Trophoblast cell (in vitro differentiated cells and primary cell): ENCODE results near the gene MYL11.
A peak's percentile ranks its signal among the peaks of the same experiment; 100 is the strongest.
"Not testable (repeated sequence)": the region's sequence is repeated elsewhere in the genome, so short reads cannot be mapped to it uniquely, and the experiment has no call there.

Source experiments
- DNase-seq, 2 donors: peaks; one replicate each; pipeline ENCODE4 v3.0.0-alpha.2; 2016
- H2AFZ ChIP-seq: 2 replicates; pipeline ENCODE4 v1.6.1; 2013; ENCODE audit warnings: low read length, moderate library complexity, mild to moderate bottlenecking; ENCODE audit not compliant: insufficient read depth, poor library complexity
- H2AK5ac ChIP-seq: 2 replicates; pipeline ENCODE4 v1.6.1; 2013; ENCODE audit warnings: mild to moderate bottlenecking, low read length
- H2BK120ac ChIP-seq: 2 replicates; pipeline ENCODE4 v1.6.1; 2013; ENCODE audit warnings: low read length, mild to moderate bottlenecking, moderate library complexity; ENCODE audit not compliant: insufficient read depth, poor library complexity
- H2BK12ac ChIP-seq: 2 replicates; pipeline ENCODE4 v1.6.1; 2013; ENCODE audit warnings: mild to moderate bottlenecking, low read length, moderate library complexity
- H2BK5ac ChIP-seq: 2 replicates; pipeline ENCODE4 v1.6.1; 2013; ENCODE audit warnings: low read length, low read depth, moderate library complexity, mild to moderate bottlenecking; ENCODE audit not compliant: poor library complexity
- H3K14ac ChIP-seq: 2 replicates; pipeline ENCODE4 v1.6.1; 2013; ENCODE audit warnings: mild to moderate bottlenecking, low read length
- H3K18ac ChIP-seq: 2 replicates; pipeline ENCODE4 v1.6.1; 2013; ENCODE audit warnings: mild to moderate bottlenecking, low read length
- H3K23ac ChIP-seq: 2 replicates; pipeline ENCODE4 v1.6.1; 2013; ENCODE audit warnings: low read length
- H3K27ac ChIP-seq: 2 replicates; pipeline ENCODE4 v1.5.1; 2013; ENCODE audit warnings: low read depth, mild to moderate bottlenecking, inconsistent platforms, low read length, moderate library complexity
- H3K27me3 ChIP-seq: 2 replicates; pipeline ENCODE4 v1.6.1; 2013; ENCODE audit warnings: inconsistent platforms, mild to moderate bottlenecking, low read length, moderate library complexity; ENCODE audit not compliant: insufficient read depth
- H3K36me3 ChIP-seq, 2 experiments: 1 replicate in 1 of 2; 2 replicates in 1 of 2; pipeline ENCODE4 v1.6.1; 2013; ENCODE audit warnings: low read length in 2 of 2, mild to moderate bottlenecking in 2 of 2, moderate library complexity in 1 of 2; ENCODE audit not compliant: insufficient read depth in 2 of 2, control insufficient read depth in 1 of 2
- H3K4ac ChIP-seq: 2 replicates; pipeline ENCODE4 v1.6.1; 2013; ENCODE audit warnings: low read depth, mild to moderate bottlenecking, low read length, moderate library complexity
- H3K4me1 ChIP-seq, 2 experiments: 1 replicate in 1 of 2; 2 replicates in 1 of 2; pipeline ENCODE4 v1.6.1; 2013; ENCODE audit warnings: low read length in 2 of 2, mild to moderate bottlenecking in 2 of 2, moderate library complexity in 1 of 2; ENCODE audit not compliant: insufficient read depth in 2 of 2, control insufficient read depth in 1 of 2
- H3K4me2 ChIP-seq: 2 replicates; pipeline ENCODE4 v1.6.1; 2013; ENCODE audit warnings: inconsistent platforms, mild to moderate bottlenecking, low read length, moderate library complexity
- H3K4me3 ChIP-seq: 2 replicates; pipeline ENCODE4 v1.5.1; 2013; ENCODE audit warnings: mild to moderate bottlenecking, low read depth, low read length, inconsistent platforms
- H3K79me1 ChIP-seq: one replicate; pipeline ENCODE4 v1.6.1; 2013; ENCODE audit warnings: low read length
- H3K79me2 ChIP-seq: 2 replicates; pipeline ENCODE4 v1.6.1; 2013; ENCODE audit warnings: low read length, mild to moderate bottlenecking; ENCODE audit not compliant: control insufficient read depth, insufficient read depth, poor library complexity
- H3K9ac ChIP-seq: 2 replicates; pipeline ENCODE4 v1.6.1; 2013; ENCODE audit warnings: mild to moderate bottlenecking, low read length
- H3K9me3 ChIP-seq: 2 replicates; pipeline ENCODE4 v1.6.1; 2013; ENCODE audit warnings: low read depth, mild to moderate bottlenecking, control low read depth, inconsistent platforms, low read length; ENCODE audit not compliant: insufficient read depth
- H4K12ac ChIP-seq: 2 replicates; pipeline ENCODE4 v1.6.1; 2013; ENCODE audit warnings: low read depth, mild to moderate bottlenecking, low read length, moderate library complexity
- H4K8ac ChIP-seq: 2 replicates; pipeline ENCODE4 v1.6.1; 2013; ENCODE audit warnings: low read depth, mild to moderate bottlenecking, low read length, moderate library complexity
- H4K91ac ChIP-seq: one replicate; pipeline ENCODE4 v1.6.1; 2013; ENCODE audit warnings: low read depth, mild to moderate bottlenecking, low read length, moderate library complexity
- WGBS: extraction: QIAGEN DNeasy Blood & Tissue Kit; methylation state at CpG from one replicate; pipeline ENCODE4 v1.1.7; 2013; ENCODE audit warnings: missing lambda C conversion rate; ENCODE audit not compliant: insufficient read length, insufficient coverage; ENCODE audit errors: extremely low coverage; 5-methylcytosine and 5-hydroxymethylcytosine counted together

Gene MYL11

GRCh38 chr16:30394592-30395154 is 20.1 kb downstream of the MYL11 start:
- Histone ChIP-seq H2AFZ (peak overlapping the region; percentile 61), H2AK5ac (peak overlapping the region; percentile 72)
- no CpG with 5 or more reads among the region's 31 CpGs for WGBS

DNA sequence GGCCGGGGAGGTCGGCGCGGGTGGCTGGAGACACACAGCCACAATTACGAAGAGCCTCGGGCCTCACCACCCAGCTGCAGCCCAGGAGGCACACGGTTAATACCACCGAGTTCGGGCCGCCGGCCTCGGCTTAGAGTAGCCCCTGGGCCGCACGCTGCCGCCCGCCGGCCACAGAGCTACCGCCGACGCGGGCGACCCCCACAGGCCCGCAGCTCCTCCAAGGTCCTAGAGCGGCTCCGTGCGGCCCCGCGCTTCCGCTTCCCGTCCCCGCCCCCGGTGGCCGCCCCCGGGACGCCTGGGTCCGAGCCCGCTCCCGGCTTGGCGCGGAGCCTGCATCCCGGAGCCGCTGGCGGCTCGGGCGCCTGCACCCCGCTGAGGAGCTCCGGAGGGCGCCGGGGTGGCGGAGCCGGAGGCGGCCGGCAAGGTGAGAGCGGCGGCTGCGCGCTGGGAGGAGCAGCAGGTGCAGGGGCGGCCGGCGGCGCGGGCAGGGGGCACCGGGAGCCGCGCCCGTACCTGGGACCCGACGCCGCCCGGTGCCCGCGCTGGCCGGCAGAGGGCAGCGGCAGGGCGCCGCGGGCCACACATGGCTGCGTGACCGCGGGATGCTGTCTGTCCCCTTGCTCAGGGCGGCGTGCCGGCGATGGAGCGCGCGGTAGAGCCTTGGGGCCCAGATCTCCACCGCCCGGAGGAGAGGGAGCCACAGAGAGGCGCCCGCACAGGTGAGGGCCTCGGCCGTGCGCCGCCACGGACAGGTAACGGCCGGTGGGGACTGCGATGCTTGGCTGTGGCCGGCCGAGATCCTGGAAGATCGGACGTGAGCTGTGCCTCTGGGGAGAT is 20.8 kb downstream of the MYL11 start, which contains the start of gene ZNF48:
Gene ZNF48, plus strand, starts transcription at position 266 of the 837 bp plus-strand sequence. Its CDS starts 375 bp downstream, at position 641.
- H4K8ac ChIP-seq: peak within 1 kb of the TSS; percentile 97
- H2BK5ac ChIP-seq: peak within 1 kb of the TSS; percentile 93
- H3K18ac ChIP-seq: peak within 1 kb of the TSS; percentile 98
- peak within 1 kb of the TSS; percentile 92 for H3K4me3 ChIP-seq
- peak within 1 kb of the TSS; percentile 85 for H3K4ac ChIP-seq
- H4K12ac ChIP-seq: peak within 1 kb of the TSS; percentile 97
- no peaks in the 10 kb centered on the region for H3K27me3 ChIP-seq
- no CpG with 5 or more reads among the region's 103 CpGs for WGBS
- peak within 1 kb of the TSS; percentile 61 for H2AFZ ChIP-seq
- H4K91ac ChIP-seq: peak within 1 kb of the TSS; percentile 96
- H3K4me2 ChIP-seq: peak within 1 kb of the TSS; percentile 80
- peaks cover 19 to 20% of the 10 kb centered on the region in 2 experiments for H3K36me3 ChIP-seq
- peak within 1 kb of the TSS; percentile 97 for H3K27ac ChIP-seq
- peak within 1 kb of the TSS; percentile 32 for H2BK12ac ChIP-seq
- H3K14ac ChIP-seq: peak within 1 kb of the TSS; percentile 96
- H3K79me1 ChIP-seq: peaks cover 26% of the 10 kb centered on the region
- DNase-seq: peak; percentile 60 to 70
- peak within 1 kb of the TSS; percentile 89 for H2BK120ac ChIP-seq
- H2AK5ac ChIP-seq: peak within 1 kb of the TSS; percentile 89
- no peaks in the 10 kb centered on the region for H3K9me3 ChIP-seq
- no peak within 1 kb of the TSS for H3K23ac ChIP-seq
- peak within 1 kb of the TSS; percentile 93 for H3K9ac ChIP-seq
- H3K4me1 ChIP-seq: peaks cover 14 to 18% of the 10 kb centered on the region in 2 experiments
- peaks cover 17% of the 10 kb centered on the region for H3K79me2 ChIP-seq

More at GRCh38 chr16:30394592-30395154, 20.1 kb downstream of the MYL11 start:
- Histone ChIP-seq H2BK5ac (peak overlapping the region; percentile 93), H3K23ac (no peak overlapping the region), H3K4me3 (peak overlapping the region; percentile 92), H4K12ac (peak overlapping the region; percentile 97), H3K4ac (peak overlapping the region; percentile 85), H4K91ac (peak overlapping the region; percentile 96), H3K27me3 (no peaks in the 10 kb centered on the region), H3K79me2 (peaks cover 17% of the 10 kb centered on the region), H3K4me1 (peaks cover 12 to 16% of the 10 kb centered on the region in 2 experiments), H3K9me3 (no peaks in the 10 kb centered on the region), H4K8ac (peak overlapping the region; percentile 97), H3K4me2 (peak overlapping the region; percentile 80), H3K18ac (peak overlapping the region; percentile 98), H3K79me1 (peaks cover 20% of the 10 kb centered on the region), H3K14ac (peak overlapping the region; percentile 96), H3K36me3 (peaks cover 19 to 20% of the 10 kb centered on the region in 2 experiments), H2BK12ac (peak overlapping the region; percentile 32), H3K9ac (peak overlapping the region; percentile 93), H3K27ac (peak overlapping the region; percentile 97), H2BK120ac (peak overlapping the region; percentile 89)
- DNase-seq: no peak

GRCh38 chr16:30395992-30396585 is 21.5 kb downstream of the MYL11 start:
- H3K23ac ChIP-seq: no peak overlapping the region
- H3K36me3 ChIP-seq: peaks cover 19 to 20% of the 10 kb centered on the region in 2 experiments
- H3K14ac ChIP-seq: peak overlapping the region; percentile 43
- DNase-seq: no peak
- WGBS: no CpG with 5 or more reads among the region's 13 CpGs
- H2BK5ac ChIP-seq: no peak overlapping the region
- peak overlapping the region; percentile 96 for H4K91ac ChIP-seq
- peak overlapping the region; percentile 80 for H3K4me2 ChIP-seq
- peak overlapping the region; percentile 89 for H2AK5ac ChIP-seq
- peak overlapping the region; percentile 19 for H2BK120ac ChIP-seq
- H3K18ac ChIP-seq: peak overlapping the region; percentile 57
- H3K79me1 ChIP-seq: peaks cover 32% of the 10 kb centered on the region
- H3K4me3 ChIP-seq: peak overlapping the region; percentile 92
- H2AFZ ChIP-seq: peak overlapping the region; percentile 19
- H3K9me3 ChIP-seq: no peaks in the 10 kb centered on the region
- H3K79me2 ChIP-seq: peaks cover 19% of the 10 kb centered on the region
- H3K27me3 ChIP-seq: no peaks in the 10 kb centered on the region
- H4K12ac ChIP-seq: peak overlapping the region; percentile 97
- H3K9ac ChIP-seq: peak overlapping the region; percentile 71
- H2BK12ac ChIP-seq: no peak overlapping the region
- H3K27ac ChIP-seq: peak overlapping the region; percentile 97
- H3K4ac ChIP-seq: peak overlapping the region; percentile 56
- peaks cover 14 to 18% of the 10 kb centered on the region in 2 experiments for H3K4me1 ChIP-seq
- H4K8ac ChIP-seq: peak overlapping the region; percentile 79

DNA sequence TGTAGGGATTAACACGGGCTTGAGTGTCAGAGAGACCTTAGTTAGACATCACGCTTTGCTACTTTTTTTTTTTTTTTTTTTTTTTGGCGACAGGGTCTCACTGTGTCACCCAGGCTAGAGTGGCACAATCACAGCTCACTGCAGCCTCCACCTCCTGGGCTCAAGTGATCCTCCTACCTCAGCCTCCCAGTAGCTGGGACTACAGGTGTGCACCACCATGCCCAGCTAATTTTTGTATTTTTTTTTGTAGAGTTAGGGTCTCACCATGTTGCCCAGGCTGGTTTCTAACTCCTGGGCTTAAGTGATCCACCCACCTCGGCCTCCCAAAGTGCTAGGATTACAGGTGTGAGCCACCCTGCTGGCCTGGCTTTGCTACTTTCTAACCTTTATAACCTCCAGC is 22.0 kb downstream of the MYL11 start:
- peaks cover 32% of the 10 kb centered on the region for H3K79me1 ChIP-seq
- not testable (repeated sequence) for H2AFZ ChIP-seq, H2BK12ac ChIP-seq, H2BK5ac ChIP-seq, H3K4me3 ChIP-seq, H2BK120ac ChIP-seq, H4K8ac ChIP-seq, DNase-seq, H3K9ac ChIP-seq, H4K12ac ChIP-seq, H3K23ac ChIP-seq, H2AK5ac ChIP-seq, H3K4ac ChIP-seq, H3K14ac ChIP-seq, H3K18ac ChIP-seq, H3K27me3 ChIP-seq, H3K4me2 ChIP-seq, H4K91ac ChIP-seq, H3K9me3 ChIP-seq, H3K27ac ChIP-seq
- H3K79me2 ChIP-seq: peaks cover 19% of the 10 kb centered on the region
- peaks cover 19 to 20% of the 10 kb centered on the region in 2 experiments for H3K36me3 ChIP-seq
- no CpG with 5 or more reads among the region's 4 CpGs for WGBS
- peaks cover 14 to 18% of the 10 kb centered on the region in 2 experiments for H3K4me1 ChIP-seq
